Retina (tissue), 1 donor: ENCODE results near the gene SETD7.
A peak's percentile ranks its signal among the peaks of the same experiment; 100 is the strongest.

Experiments
- DNase-seq: peaks from one replicate; pipeline ENCODE4 v3.0.0-alpha.2; 2016

The SETD7 gene

GRCh38 chr4:139556071-139556723 is at the start of gene SETD7:
Gene SETD7 (minus strand): TSS chr4:139556219. CDS start chr4:139556137, 82 bp downstream.
- DNase-seq = peak; percentile 94

- no peak for DNase-seq
These were observed 49.5 kb upstream of the SETD7 start for GRCh38 chr4:139605516-139605915.

GRCh38 chr4:139603576-139604410 is 47.8 kb upstream of the SETD7 start:
- peak; percentile 53 for DNase-seq

GRCh38 chr4:139602776-139603360 is 46.8 kb upstream of the SETD7 start:
- DNase-seq = no peak

GRCh38 chr4:139600662-139601061 is 44.6 kb upstream of the SETD7 start:
- no peak for DNase-seq

GRCh38 chr4:139599594-139600374 is 43.8 kb upstream of the SETD7 start:
- no peak for DNase-seq

GRCh38 chr4:139599076-139599475 is 43.1 kb upstream of the SETD7 start:
- DNase-seq = no peak

- DNase-seq = no peak
These were observed 40.8 kb upstream of the SETD7 start for GRCh38 chr4:139596684-139597279.

GRCh38 chr4:139596034-139596683 is 40.1 kb upstream of the SETD7 start:
- DNase-seq = no peak

GRCh38 chr4:139594591-139595185 is 38.7 kb upstream of the SETD7 start:
- no peak for DNase-seq

GRCh38 chr4:139593091-139593564 is 37.1 kb upstream of the SETD7 start:
- DNase-seq = peak; percentile 66

GRCh38 chr4:139589336-139590018 is 33.5 kb upstream of the SETD7 start:
- no peak for DNase-seq

DNA sequence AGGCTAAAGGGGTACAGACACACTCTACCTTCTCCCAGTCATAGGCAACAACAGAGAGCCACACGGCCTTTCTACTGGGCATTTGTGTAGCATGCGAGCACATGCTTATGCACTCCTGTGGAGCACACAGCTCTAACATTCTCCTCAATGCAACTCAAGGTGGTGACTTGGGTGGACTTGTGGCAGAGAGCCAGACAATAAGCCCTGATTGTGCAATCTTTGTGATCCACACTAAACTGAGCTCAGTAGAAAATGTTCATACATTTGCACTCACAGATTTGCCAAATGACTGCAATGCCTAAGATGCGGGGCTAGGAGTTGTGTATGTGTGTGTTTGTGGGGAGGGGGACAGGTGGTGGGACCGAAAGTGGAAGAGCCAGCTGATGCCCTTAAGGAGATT is 31.4 kb upstream of the SETD7 start:
- DNase-seq = no peak

GRCh38 chr4:139585473-139585872 is 29.5 kb upstream of the SETD7 start:
- DNase-seq = no peak

DNA sequence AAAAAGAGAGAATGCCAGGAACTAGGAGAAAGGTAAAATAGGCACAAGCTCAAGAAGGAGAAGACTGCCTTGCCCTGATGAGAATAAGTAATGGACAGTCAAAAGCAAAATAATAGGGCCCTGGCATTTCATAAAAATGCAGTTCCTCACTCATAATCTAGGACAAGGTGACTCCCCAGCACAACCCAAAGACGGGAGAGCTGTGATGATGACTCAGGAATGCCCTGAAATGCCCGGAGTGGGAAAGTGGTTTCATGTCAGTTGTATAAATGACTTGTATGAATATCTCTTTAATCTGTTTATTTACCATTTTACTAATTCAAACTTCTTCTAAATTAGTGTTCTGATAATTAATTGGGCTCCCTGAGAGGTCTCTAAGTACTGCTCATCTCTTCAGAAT is 28.8 kb upstream of the SETD7 start:
- no peak for DNase-seq

GRCh38 chr4:139584013-139584412 is 28.0 kb upstream of the SETD7 start:
- no peak for DNase-seq

- no peak for DNase-seq
These were observed 26.0 kb upstream of the SETD7 start for GRCh38 chr4:139582044-139582443.

GRCh38 chr4:139581096-139581495 is 25.1 kb upstream of the SETD7 start:
- DNase-seq = no peak

- no peak for DNase-seq
These were observed 20.2 kb upstream of the SETD7 start for GRCh38 chr4:139576219-139576618.

GRCh38 chr4:139575072-139575471 is 19.1 kb upstream of the SETD7 start:
- DNase-seq = no peak

DNA sequence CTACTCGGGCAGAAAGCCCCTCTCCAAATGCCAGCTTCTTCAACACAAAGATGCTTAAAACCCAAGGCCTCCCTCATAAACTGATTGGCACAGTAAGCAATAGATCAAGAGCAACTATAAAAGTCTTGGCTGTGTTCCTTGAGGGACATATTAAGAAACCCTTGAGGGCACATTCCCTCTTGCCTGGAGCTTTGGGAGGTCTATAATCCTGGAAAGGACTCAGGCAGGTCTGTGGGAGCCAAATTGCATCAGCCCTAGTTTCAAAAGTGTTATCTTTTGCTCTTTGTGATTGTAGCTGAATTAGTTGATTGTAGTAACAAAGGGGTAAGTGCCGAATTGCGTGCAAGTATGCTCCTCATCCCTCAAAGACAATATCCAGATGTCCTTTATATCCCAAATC is 18.6 kb upstream of the SETD7 start:
- DNase-seq = no peak
